GM18498 (cell line): Measurements from ENCODE around the gene ADGRB2.
A peak's percentile ranks its signal among the peaks of the same experiment; 100 is the strongest.
"Not testable (repeated sequence)": the region's sequence is repeated elsewhere in the genome, so short reads cannot be mapped to it uniquely, and the experiment has no call there.

Experiments
- ATAC-seq: cut with Tn5 transposase; IDR thresholded peaks from one replicate; pipeline ENCODE4 v1.9.1; 2021; ENCODE audit warnings: mild to moderate bottlenecking, moderate library complexity; ENCODE audit not compliant: unreplicated experiment

Gene ADGRB2

GRCh38 chr1:31727849-31728248 lies 36.3 kb downstream of the ADGRB2 start:
- no peak for ATAC-seq

DNA sequence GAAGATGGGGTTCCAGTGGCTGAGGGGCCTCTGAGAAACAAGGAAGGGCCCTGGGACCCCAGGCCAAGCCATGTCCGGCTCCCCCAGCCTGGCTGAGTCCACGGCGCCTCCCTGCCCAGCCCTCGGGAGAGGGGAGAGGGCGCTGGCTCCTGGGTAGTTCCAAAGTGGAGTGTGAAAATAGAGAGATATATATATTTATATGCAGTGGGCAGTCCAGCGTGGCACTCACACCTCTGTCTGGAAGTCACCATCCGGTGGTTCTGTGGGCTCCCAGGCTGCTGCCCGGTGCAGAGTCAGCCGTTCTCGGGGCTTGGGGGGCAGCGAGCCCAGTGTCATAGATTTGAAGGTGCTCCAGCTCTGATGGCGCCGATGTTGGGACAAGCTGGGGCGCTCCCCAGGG lies 36.9 kb downstream of the ADGRB2 start:
- ATAC-seq: no peak

DNA sequence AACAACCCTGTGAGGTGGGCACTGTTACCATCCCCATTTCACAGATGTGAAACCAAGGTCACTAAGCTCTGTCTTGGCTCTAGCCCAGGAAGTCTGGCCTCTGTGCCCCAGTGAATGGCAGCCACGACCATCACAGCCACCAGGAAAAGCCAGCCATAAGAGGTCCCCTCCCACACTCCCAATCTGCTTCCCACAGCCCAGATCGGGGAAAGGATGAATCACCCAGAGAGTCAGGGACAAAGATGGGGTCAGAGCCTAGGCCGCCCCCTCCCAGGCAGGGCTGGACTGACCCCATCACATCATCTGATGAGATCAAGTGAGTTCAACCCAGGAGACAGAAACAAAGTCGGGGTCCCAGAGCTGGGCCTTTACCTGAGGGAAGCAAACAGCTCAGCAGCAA lies 37.4 kb downstream of the ADGRB2 start:
- no peak for ATAC-seq

- ATAC-seq: no peak
Measured at GRCh38 chr1:31725777-31726535, 38.2 kb downstream of the ADGRB2 start.

DNA sequence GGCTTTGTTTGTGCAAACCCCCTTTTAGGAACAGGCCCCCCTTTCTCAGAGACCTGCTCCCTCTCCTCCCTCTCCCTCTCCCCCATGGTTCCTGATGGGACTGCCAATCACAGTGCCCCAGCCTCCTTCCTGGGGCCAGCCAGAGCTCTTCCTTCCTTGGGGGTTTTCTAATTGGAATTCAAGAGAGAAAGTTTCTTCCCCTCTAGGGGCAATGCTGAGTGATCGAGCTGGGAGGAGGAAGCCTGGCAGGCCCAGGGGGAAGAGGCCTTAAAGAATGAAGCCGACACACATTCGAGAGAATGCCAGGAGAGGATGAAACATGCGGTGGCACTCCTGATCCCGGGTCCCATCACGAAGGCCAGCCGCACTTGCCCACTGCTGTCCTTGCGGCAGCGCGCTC lies 39.0 kb downstream of the ADGRB2 start:
- ATAC-seq: no peak

GRCh38 chr1:31723828-31724359 lies 40.2 kb downstream of the ADGRB2 start:
- ATAC-seq: no peak

- no peak for ATAC-seq
Measured at GRCh38 chr1:31718327-31718897, 45.7 kb downstream of the ADGRB2 start.

- no peak for ATAC-seq
Measured at GRCh38 chr1:31717341-31717740, 46.8 kb downstream of the ADGRB2 start.

GRCh38 chr1:31715873-31716220 lies 48.3 kb downstream of the ADGRB2 start:
- no peak for ATAC-seq

DNA sequence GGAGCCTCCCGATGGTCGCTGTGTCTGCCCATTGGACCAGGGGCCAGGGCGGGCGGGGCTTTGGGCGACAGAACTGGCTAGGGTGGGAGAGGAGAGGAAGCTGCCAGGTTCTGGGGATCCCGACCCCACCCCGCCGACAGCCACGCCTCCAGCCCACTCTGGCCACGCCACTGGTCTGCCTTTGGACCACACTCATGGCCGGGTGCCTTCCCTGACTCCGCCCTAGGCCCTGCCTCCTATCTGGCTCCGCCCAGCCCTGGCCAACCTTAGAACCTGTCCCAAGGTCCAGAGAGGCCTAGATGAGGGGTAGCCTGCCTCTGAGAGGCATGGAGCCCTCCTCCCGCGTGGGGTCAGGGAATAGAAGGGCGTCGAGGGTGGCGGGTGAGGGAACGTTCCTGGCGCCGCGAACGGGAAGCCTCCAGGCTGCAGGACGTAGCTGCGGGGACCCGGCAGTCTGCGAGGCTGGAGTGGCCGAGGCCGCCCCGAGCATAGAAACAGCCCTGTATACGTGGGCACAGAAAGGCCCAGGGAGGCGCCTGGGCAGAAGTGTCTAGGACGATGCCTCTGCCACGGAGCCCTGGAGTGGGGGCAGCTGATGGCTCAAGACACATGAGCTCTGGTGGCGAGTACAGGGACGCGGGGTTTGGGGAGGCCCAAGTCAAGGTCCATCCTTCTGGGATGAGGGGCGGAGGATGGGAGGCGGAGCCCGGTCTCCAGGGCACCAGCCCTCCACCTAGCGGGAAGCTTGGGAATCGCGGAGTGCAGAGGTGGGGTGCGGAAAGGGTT lies 48.9 kb downstream of the ADGRB2 start:
- ATAC-seq: peak; percentile 54

- ATAC-seq: no peak
Measured at GRCh38 chr1:31714442-31715086, 49.6 kb downstream of the ADGRB2 start.

DNA sequence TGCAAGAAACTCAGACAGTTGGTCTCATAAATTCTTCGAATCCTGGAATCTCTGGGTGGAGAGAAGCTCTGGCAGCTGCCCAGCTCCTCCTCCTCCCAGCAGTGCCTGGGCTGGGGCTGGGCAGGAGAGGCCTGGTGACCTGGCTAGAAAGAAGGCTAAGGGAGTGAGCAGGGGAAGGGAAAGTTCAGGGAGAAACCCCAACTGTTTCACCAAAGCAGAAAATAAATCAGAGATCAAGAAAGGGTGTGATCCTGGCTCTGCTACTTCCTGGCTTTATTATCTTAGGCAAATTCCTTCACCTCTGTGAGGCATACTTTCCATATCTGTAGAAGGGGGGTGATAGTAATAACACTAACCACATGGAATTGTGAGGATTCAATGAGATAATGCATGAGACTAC lies 51.5 kb downstream of the ADGRB2 start:
- no peak for ATAC-seq

DNA sequence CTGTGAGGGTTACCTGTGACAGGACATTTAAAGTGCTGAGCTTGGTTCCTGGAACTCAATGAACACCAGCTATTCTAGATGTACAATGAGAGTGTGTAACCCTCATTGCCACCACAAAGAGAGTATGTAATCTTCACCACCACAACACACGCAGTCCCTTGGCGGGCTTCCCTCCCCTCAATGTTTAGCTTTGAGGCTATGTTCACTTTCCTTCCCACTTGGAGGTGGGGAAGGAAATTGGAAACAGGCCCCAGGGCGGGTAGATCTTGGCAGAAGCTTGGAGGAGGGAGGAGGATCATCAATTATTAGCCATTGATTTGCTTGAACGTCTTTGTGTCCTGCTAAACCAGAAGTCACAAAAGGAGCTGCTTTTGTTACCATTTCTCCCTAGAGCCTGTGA lies 52.1 kb downstream of the ADGRB2 start:
- no peak for ATAC-seq

DNA sequence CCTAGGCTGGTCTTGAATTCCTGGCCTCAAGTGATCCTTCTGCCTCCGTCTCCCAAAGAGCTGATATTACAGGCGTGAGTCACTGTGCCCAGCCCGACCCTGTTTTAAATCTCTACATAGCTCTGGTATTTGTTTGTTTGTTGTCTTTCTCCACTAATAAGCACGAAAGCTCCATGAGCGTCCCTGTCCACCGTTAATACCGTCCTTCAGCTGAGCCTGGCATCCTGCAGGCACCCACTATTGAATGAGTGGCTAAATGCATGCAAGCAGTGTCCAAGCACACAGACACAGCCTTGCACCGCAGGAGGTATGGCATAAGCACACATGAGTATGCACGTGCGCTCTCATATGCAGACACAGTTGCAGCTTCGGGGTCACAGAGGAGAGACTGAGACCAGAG lies 55.8 kb downstream of the ADGRB2 start:
- no peak for ATAC-seq

- no peak for ATAC-seq
Measured at GRCh38 chr1:31707711-31708110, 56.4 kb downstream of the ADGRB2 start.

GRCh38 chr1:31707059-31707600 lies 57.0 kb downstream of the ADGRB2 start:
- not testable (repeated sequence) for ATAC-seq

GRCh38 chr1:31706384-31707058 lies 57.6 kb downstream of the ADGRB2 start:
- no peak for ATAC-seq

- no peak for ATAC-seq
Measured at GRCh38 chr1:31705080-31705866, 58.9 kb downstream of the ADGRB2 start.

GRCh38 chr1:31704271-31705079 lies 59.7 kb downstream of the ADGRB2 start:
- no peak for ATAC-seq
